ENCODE results near the gene CSMD2.

The CSMD2 gene

DNA sequence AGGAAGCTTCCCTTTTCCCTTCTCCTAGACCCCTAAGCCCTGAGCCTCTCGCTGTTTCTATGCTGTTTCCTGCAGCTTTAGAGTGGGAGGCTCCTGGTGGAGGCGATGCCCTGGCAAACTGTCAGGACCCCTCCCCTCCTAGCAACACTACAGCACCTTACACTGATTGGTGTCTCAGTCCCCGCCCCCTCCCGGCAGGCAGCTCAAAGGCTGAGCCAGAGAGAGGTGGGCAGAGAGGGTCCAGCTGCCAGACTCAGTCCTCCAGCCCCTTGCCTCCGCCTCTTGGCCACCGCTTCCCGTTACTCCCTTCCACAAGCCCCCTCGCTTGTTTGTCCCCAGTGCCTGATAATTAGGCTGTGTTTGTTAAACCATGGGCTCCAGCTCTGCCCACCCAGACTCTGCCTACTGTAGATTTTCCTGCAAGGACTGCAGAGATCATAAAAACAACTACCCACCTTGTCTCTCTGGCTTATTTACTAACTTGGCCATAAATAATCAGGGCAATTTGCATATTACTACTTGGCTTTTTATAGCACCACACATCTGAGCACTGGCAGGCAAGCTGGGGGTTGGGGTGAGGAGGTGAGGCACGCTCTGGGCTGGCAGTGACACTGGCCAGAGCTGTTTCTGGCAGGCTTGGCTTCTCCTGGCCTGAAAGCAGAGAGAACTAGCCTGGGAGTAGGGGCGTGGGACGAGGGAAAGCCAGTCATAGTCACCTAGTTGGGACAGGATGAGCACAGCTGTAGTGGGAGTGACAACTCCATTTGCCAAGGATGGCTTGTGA is 107.5 kb downstream of the CSMD2 start:
- no peak overlapping the region for H2AK5ac ChIP-seq (ENCODE audit: low read length)
- H3K79me2 ChIP-seq (ENCODE audit: control insufficient read depth, insufficient read depth, low read length), result no peaks in the 10 kb centered on the region
- H3K56ac ChIP-seq (ENCODE audit: low read length), result peak overlapping the region; percentile 35
- no peak overlapping the region for H3K4ac ChIP-seq (ENCODE audit: low read depth, low read length)
- H4K8ac ChIP-seq (ENCODE audit: low read depth, low read length), result no peak overlapping the region
- H2BK5ac ChIP-seq (ENCODE audit: low read length), result no peak overlapping the region
- H3K9ac ChIP-seq (ENCODE audit: low read length), result no peak overlapping the region
- H3K4me1 ChIP-seq (ENCODE audit: control insufficient read depth, low read depth, low read length), result no peaks in the 10 kb centered on the region
- H3K23ac ChIP-seq (ENCODE audit: low read length), result no peak overlapping the region
- no peak overlapping the region for H3K4me2 ChIP-seq (ENCODE audit: low read length)
- DNase-seq, result peak; percentile 36
- H4K5ac ChIP-seq (ENCODE audit: low read length), result no peak overlapping the region
- no peak overlapping the region for H2BK15ac ChIP-seq (replicated peaks; ENCODE audit: low read depth)
- H2BK120ac ChIP-seq (ENCODE audit: low read depth, low read length), result no peak overlapping the region
- peaks cover 6% of the 10 kb centered on the region for H3K79me1 ChIP-seq (ENCODE audit: low read length)
- H3K18ac ChIP-seq (ENCODE audit: low read length), result no peak overlapping the region
- H3K27ac ChIP-seq (ENCODE audit: low read depth, low read length), result no peak overlapping the region
- H3K4me3 ChIP-seq (ENCODE audit: low read length), result no peak overlapping the region
- no peaks in the 10 kb centered on the region for H3K36me3 ChIP-seq (ENCODE audit: control insufficient read depth, insufficient read depth, low read length)
- H3K27me3 ChIP-seq (ENCODE audit: insufficient read depth, low read length, poor library complexity), result no peaks in the 10 kb centered on the region
- WGBS (ENCODE audit: extremely low coverage, insufficient coverage, low lambda C conversion rate), result no CpG with 5 or more reads among the region's 11 CpGs

DNA sequence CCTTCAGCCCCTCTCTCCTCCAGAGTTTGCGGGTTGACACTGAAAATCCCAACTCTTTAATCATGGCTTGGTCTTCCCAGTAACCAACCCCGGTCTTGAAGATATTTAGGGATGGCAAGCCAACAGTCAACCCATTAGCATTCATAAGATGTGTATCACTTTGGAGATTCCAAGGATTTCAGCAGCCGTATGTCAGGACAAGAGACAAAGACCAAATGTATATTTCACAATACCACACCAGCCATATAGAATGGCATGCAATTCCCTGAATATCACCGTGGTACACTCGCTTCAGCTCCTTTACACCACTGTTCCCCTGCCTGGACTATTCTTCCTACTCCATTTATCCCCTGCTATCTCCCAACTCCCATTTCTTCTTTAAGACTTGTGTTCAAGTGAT is 109.2 kb downstream of the CSMD2 start:
- no CpG with 5 or more reads among the region's 5 CpGs for WGBS (ENCODE audit: extremely low coverage, insufficient coverage, low lambda C conversion rate)

DNA sequence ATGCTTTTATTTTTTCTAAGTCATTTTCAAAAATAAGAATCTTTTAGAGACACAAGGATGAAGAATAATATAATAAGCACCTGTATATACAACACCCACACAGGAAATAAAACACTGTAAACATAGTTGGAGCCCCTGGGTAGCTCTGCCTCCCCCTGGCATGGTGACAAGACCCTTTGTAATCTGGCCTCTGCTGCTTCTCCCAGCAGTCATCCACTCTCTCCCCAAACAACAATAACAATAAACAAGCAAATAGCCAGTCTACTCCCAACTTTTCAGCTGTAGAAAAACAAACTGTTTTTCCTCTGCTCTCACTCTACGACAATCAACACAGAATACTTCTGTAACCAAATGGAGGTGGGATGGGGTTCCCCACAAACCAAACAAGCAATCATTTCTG is 110.1 kb downstream of the CSMD2 start:
- H3K23ac ChIP-seq (ENCODE audit: low read length), result no peak overlapping the region

More for the DNA sequence above, 109.2 kb downstream of the CSMD2 start:
- Histone ChIP-seq H3K23ac (ENCODE audit: low read length) (no peak overlapping the region), H3K9ac (ENCODE audit: low read length) (no peak overlapping the region), H3K79me1 (ENCODE audit: low read length) (peaks cover 6% of the 10 kb centered on the region), H2BK5ac (ENCODE audit: low read length) (no peak overlapping the region), H3K36me3 (ENCODE audit: control insufficient read depth, insufficient read depth, low read length) (no peaks in the 10 kb centered on the region), H3K79me2 (ENCODE audit: control insufficient read depth, insufficient read depth, low read length) (no peaks in the 10 kb centered on the region), H3K4me2 (ENCODE audit: low read length) (no peak overlapping the region), H3K4me3 (ENCODE audit: low read length) (no peak overlapping the region), H3K4me1 (ENCODE audit: control insufficient read depth, low read depth, low read length) (no peaks in the 10 kb centered on the region), H4K8ac (ENCODE audit: low read depth, low read length) (no peak overlapping the region), H3K18ac (ENCODE audit: low read length) (no peak overlapping the region), H2AK5ac (ENCODE audit: low read length) (no peak overlapping the region), H4K5ac (ENCODE audit: low read length) (no peak overlapping the region), H2BK120ac (ENCODE audit: low read depth, low read length) (no peak overlapping the region), H3K27ac (ENCODE audit: low read depth, low read length) (no peak overlapping the region), H3K56ac (ENCODE audit: low read length) (no peak overlapping the region), H2BK15ac (replicated peaks; ENCODE audit: low read depth) (no peak overlapping the region), H3K27me3 (ENCODE audit: insufficient read depth, low read length, poor library complexity) (no peaks in the 10 kb centered on the region), H3K4ac (ENCODE audit: low read depth, low read length) (no peak overlapping the region)
- DNase-seq, result no peak

DNA sequence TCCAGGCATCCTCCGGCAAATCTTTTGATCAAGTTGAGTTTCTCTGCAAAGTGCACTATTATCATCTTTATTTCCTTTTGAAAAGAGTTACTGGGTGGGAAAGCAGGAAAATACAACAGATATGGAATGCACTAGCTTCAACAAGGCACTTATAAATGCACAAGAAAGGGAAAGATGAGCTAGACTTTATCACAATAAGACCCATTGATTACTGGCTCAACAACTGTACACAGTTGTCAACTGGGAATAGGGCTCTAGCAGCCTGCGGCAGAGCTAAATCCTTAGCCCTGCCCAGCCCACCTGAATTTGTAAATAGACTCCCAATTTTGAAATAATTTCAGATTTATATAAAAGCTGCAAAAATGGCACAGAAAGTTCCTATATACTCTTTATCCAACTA is 111.4 kb downstream of the CSMD2 start:
- Histone ChIP-seq H3K9ac (ENCODE audit: low read length) (no peak overlapping the region), H2BK15ac (replicated peaks; ENCODE audit: low read depth) (no peak overlapping the region), H3K79me1 (ENCODE audit: low read length) (peaks cover 5% of the 10 kb centered on the region), H2AK5ac (ENCODE audit: low read length) (no peak overlapping the region), H3K36me3 (ENCODE audit: control insufficient read depth, insufficient read depth, low read length) (no peaks in the 10 kb centered on the region), H4K5ac (ENCODE audit: low read length) (no peak overlapping the region), H3K4me1 (ENCODE audit: control insufficient read depth, low read depth, low read length) (no peaks in the 10 kb centered on the region), H3K4me3 (ENCODE audit: low read length) (no peak overlapping the region), H4K8ac (ENCODE audit: low read depth, low read length) (no peak overlapping the region), H3K4me2 (ENCODE audit: low read length) (no peak overlapping the region), H3K56ac (ENCODE audit: low read length) (no peak overlapping the region), H3K18ac (ENCODE audit: low read length) (no peak overlapping the region), H3K23ac (ENCODE audit: low read length) (no peak overlapping the region), H3K27me3 (ENCODE audit: insufficient read depth, low read length, poor library complexity) (no peaks in the 10 kb centered on the region), H2BK5ac (ENCODE audit: low read length) (no peak overlapping the region), H3K79me2 (ENCODE audit: control insufficient read depth, insufficient read depth, low read length) (no peaks in the 10 kb centered on the region), H2BK120ac (ENCODE audit: low read depth, low read length) (no peak overlapping the region), H3K4ac (ENCODE audit: low read depth, low read length) (no peak overlapping the region), H3K27ac (ENCODE audit: low read depth, low read length) (no peak overlapping the region)
- DNase-seq, result no peak
- WGBS (ENCODE audit: extremely low coverage, insufficient coverage, low lambda C conversion rate), result no CpG with 5 or more reads among the region's 2 CpGs

More for the DNA sequence above, 110.1 kb downstream of the CSMD2 start:
- Histone ChIP-seq H4K8ac (ENCODE audit: low read depth, low read length) (no peak overlapping the region), H3K56ac (ENCODE audit: low read length) (no peak overlapping the region), H3K4me2 (ENCODE audit: low read length) (no peak overlapping the region), H3K4ac (ENCODE audit: low read depth, low read length) (no peak overlapping the region), H3K27me3 (ENCODE audit: insufficient read depth, low read length, poor library complexity) (no peaks in the 10 kb centered on the region), H2AK5ac (ENCODE audit: low read length) (no peak overlapping the region), H3K36me3 (ENCODE audit: control insufficient read depth, insufficient read depth, low read length) (no peaks in the 10 kb centered on the region), H3K4me3 (ENCODE audit: low read length) (no peak overlapping the region), H4K5ac (ENCODE audit: low read length) (no peak overlapping the region), H2BK15ac (replicated peaks; ENCODE audit: low read depth) (no peak overlapping the region), H2BK5ac (ENCODE audit: low read length) (no peak overlapping the region), H2BK120ac (ENCODE audit: low read depth, low read length) (no peak overlapping the region), H3K27ac (ENCODE audit: low read depth, low read length) (no peak overlapping the region), H3K18ac (ENCODE audit: low read length) (no peak overlapping the region), H3K79me2 (ENCODE audit: control insufficient read depth, insufficient read depth, low read length) (no peaks in the 10 kb centered on the region), H3K9ac (ENCODE audit: low read length) (no peak overlapping the region), H3K79me1 (ENCODE audit: low read length) (peaks cover 6% of the 10 kb centered on the region), H3K4me1 (ENCODE audit: control insufficient read depth, low read depth, low read length) (no peaks in the 10 kb centered on the region)
- no CpG with 5 or more reads among the region's 1 CpG for WGBS (ENCODE audit: extremely low coverage, insufficient coverage, low lambda C conversion rate)
- DNase-seq, result no peak

DNA sequence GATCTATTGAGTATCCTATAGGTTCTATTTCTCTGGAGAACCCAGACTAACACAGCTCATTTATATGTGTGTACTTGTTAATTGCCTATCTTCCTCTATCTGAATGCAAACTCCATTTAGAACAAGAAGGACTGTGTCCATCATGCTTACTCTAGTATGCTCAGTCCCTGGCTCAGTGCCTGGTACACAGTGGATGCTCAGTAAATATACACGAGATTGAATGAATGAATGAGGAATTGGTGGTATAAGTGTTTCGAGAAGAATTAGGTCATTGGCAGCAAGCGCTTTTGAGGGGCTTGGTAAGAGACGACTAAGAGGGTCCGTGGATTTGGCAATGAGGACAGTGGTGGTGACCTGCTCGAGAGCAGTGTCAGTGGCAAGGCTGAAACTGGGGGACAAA is 112.5 kb downstream of the CSMD2 start:
- Histone ChIP-seq H2AK5ac (ENCODE audit: low read length) (no peak overlapping the region), H3K36me3 (ENCODE audit: control insufficient read depth, insufficient read depth, low read length) (no peaks in the 10 kb centered on the region), H3K4me2 (ENCODE audit: low read length) (no peak overlapping the region), H3K9ac (ENCODE audit: low read length) (no peak overlapping the region), H3K56ac (ENCODE audit: low read length) (no peak overlapping the region), H4K5ac (ENCODE audit: low read length) (no peak overlapping the region), H2BK5ac (ENCODE audit: low read length) (no peak overlapping the region), H3K79me2 (ENCODE audit: control insufficient read depth, insufficient read depth, low read length) (no peaks in the 10 kb centered on the region), H3K4me1 (ENCODE audit: control insufficient read depth, low read depth, low read length) (no peaks in the 10 kb centered on the region), H3K18ac (ENCODE audit: low read length) (no peak overlapping the region), H2BK120ac (ENCODE audit: low read depth, low read length) (no peak overlapping the region), H4K8ac (ENCODE audit: low read depth, low read length) (no peak overlapping the region), H3K27me3 (ENCODE audit: insufficient read depth, low read length, poor library complexity) (no peaks in the 10 kb centered on the region), H3K4ac (ENCODE audit: low read depth, low read length) (no peak overlapping the region), H3K79me1 (ENCODE audit: low read length) (peaks cover 4% of the 10 kb centered on the region), H3K23ac (ENCODE audit: low read length) (no peak overlapping the region), H3K27ac (ENCODE audit: low read depth, low read length) (no peak overlapping the region), H3K4me3 (ENCODE audit: low read length) (no peak overlapping the region), H2BK15ac (replicated peaks; ENCODE audit: low read depth) (no peak overlapping the region)
- 100% methylated on average over 3 of the region's 6 CpGs for WGBS (ENCODE audit: extremely low coverage, insufficient coverage, low lambda C conversion rate)
- DNase-seq, result no peak

All from mesendoderm (in vitro differentiated cells).